Erythroblast (primary cell): ENCODE data around the gene NCAPD2.

Experiments used
- GATA1 ChIP-seq: IDR thresholded peaks from 2 replicates; pipeline ENCODE4 v1.6.1; 2011; ENCODE audit warnings: low read depth, mild to moderate bottlenecking, control low read depth, low read length, moderate library complexity
- POLR2A ChIP-seq: IDR thresholded peaks from 2 replicates; pipeline ENCODE4 v1.6.1; 2011; ENCODE audit warnings: mild to moderate bottlenecking, low read length

- TF ChIP-seq POLR2A = no peak
- no peak for TF ChIP-seq GATA1
These were observed 1.1 kb downstream of the NCAPD2 start for GRCh38 chr12:6494968-6495367.
